Measurements from ENCODE around the gene ARFGEF3.

The ARFGEF3 gene

DNA sequence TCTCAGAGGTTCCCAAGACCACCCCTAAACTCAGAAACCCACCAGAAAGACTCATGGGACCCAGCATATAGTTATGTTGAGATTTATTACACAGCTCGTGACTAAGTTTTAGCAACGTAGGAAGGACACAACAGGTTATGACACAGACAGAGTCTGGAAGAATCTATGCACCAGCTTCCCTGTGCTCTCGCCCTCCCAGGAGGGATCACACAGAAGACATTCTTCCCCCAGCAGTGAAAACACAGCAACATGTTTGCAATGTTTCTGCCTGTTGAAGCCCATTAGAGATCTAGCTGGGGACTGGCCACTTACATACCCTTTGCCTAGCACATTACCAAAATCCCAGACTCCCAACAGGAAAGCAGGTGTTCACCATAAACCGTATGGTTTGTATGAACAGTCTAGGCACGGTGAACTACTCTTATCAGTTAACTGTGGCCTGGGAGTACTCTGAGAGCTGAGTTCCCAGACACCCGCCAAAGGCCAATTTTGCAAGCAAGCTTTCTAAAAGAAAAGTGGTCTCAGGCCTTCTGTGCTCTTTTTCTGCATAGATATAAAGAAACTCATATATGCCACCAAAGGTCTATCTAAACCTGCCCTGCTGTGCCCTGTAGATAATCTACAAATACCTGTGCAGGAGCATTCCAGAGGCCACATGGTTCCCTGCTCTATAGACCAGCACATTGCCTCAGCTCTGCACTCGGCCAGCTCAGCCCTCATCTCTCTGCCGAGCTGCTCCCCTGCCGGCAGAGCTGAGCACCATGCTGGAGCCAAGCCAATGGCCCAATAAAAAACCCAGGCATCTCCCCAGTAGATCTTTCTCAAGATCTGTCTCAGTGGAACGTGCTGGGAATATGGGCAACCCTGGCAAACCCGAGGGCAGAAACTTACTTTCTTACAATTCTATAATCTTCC is 146.3 kb downstream of the ARFGEF3 start:
- no peak for DNase-seq (ENCODE audit: low read depth in 2 of 2)

DNA sequence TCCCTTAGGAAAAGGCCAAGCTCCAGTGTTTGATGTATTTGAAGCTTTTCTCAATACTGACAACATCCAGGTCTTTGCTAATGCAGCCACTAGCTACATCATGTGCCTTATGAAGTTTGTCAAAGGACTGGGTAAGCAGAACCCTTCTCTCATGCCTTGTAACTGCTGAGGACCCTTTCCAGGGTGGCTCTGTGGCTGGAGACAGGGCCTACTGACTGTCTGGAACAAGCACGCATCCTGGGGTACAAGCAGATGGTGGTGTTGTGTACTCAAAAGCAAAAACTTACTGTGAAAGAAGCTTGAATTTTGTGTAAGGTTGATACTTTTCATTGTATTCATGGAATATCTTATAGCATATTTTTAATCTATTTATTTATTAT is 147.0 kb downstream of the ARFGEF3 start:
- no peak for DNase-seq (ENCODE audit: low read depth in 2 of 2)

DNA sequence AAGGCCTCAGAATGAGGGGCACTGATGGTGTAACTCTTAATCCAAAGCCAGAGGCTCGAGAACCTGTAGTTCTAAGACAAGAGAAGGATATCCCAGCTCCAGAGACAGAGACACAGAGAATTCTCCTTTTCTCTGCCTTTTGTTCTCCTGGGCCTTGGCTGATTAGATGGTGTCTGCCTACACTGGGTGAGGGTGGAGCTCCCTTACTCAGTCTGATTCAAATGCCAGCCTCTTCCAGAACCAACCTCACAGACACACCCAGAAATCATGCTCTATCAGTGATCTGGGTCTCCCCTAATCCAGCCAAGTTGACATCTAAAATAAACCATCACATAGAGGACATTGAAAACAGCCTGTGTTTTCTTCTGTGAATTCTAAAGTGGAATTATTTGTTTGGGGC is 148.0 kb downstream of the ARFGEF3 start:
- no peak for DNase-seq (ENCODE audit: low read depth in 2 of 2)

GRCh38 chr6:138310294-138310693 is 148.6 kb downstream of the ARFGEF3 start:
- DNase-seq (ENCODE audit: low read depth in 2 of 2) = no peak

DNA sequence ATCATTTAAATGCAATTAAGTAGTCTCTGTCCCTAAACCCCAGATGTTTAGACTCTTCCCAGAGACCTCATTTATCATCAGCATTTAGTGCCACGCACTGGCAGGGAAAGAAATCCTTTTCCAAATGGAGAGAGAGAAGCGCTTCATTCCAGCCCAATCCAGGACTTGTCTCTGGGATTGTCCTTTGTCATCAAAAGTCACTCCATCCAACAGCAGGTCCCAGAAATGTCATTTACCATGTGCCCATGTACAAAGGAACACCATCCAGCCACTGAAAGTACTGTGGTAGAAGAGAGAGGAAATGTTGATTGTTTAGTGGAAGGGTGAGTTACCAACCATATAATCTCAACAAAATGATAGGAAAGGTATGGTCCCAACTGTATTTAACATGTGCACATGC is 149.1 kb downstream of the ARFGEF3 start:
- DNase-seq (ENCODE audit: low read depth in 2 of 2) = no peak

DNA sequence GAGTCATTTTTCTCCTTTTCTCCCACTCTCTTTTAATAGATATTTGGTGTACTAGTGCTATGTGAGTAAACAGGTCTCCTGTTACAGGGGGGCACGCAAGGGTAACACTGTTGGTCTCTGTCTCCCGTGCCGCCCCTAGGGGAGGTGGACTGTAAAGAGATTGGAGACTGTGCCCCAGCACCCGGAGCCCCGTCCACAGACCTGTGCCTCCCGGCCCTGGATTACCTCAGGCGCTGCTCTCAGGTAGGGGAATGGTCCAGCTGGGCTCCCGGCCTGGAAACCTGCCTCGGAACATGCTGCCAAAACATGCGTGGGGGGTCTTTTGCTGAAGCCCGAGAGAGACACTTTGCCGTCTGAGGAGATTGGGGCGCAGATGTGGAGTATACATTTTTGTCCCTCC is 149.5 kb downstream of the ARFGEF3 start:
- DNase-seq (ENCODE audit: low read depth in 2 of 2) = no peak

- no peak for DNase-seq (ENCODE audit: low read depth in 2 of 2)
Observed at GRCh38 chr6:138318741-138319375, 157.1 kb downstream of the ARFGEF3 start.

- DNase-seq (ENCODE audit: low read depth in 2 of 2) = no peak
Observed at GRCh38 chr6:138321934-138322333, 160.2 kb downstream of the ARFGEF3 start.

- DNase-seq (ENCODE audit: low read depth in 2 of 2) = no peak
Observed at GRCh38 chr6:138323821-138324220, 162.1 kb downstream of the ARFGEF3 start.

- DNase-seq (ENCODE audit: low read depth in 2 of 2) = no peak
Observed at GRCh38 chr6:138328210-138328609, 166.5 kb downstream of the ARFGEF3 start.

DNA sequence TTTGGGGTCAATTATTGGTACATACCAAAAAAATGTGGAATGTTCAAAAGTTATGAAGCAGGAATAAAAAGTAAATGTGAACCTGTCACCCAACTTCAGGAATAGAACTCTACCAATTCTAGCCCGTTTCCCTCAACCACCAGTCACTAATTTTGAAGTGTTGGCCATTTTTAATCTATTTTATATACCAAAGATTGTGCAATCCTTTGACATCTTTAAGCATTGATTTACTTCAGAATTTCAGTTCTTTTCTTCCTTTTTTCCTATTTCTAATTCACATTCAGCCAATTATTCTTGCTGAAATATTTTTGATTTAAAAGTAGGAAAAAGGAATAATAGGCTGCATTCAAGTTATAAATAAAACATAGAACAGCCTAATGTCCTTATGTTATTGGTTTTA is 169.0 kb downstream of the ARFGEF3 start:
- DNase-seq (ENCODE audit: low read depth in 2 of 2) = no peak

- DNase-seq (ENCODE audit: low read depth in 2 of 2) = no peak
Observed at GRCh38 chr6:138331444-138331843, 169.7 kb downstream of the ARFGEF3 start.

- DNase-seq (ENCODE audit: low read depth in 2 of 2) = no peak
Observed at GRCh38 chr6:138331984-138332383, 170.2 kb downstream of the ARFGEF3 start.

GRCh38 chr6:138334000-138334399 is 172.3 kb downstream of the ARFGEF3 start:
- no peak for DNase-seq (ENCODE audit: low read depth in 2 of 2)

DNA sequence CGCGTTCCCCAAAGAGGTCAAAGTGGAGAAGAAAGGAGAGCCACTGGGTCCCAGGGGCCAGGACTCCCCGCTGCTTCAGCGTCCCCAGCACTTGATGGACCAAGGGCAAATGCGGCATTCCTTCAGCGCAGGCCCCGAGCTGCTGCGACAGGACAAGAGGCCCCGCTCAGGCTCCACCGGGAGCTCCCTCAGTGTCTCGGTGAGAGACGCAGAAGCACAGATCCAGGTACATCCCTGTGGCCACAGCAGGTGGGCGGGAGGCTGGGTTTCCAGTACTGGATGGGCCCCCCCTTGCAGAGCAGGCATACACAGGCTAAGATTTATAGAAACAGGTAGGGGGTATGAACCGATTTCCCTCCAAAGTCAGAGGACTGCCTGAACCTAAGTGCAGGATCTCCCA is 173.2 kb downstream of the ARFGEF3 start:
- DNase-seq (ENCODE audit: low read depth in 2 of 2) = no peak

GRCh38 chr6:138336221-138336620 is 174.5 kb downstream of the ARFGEF3 start:
- no peak for DNase-seq (ENCODE audit: low read depth in 2 of 2)

- DNase-seq (ENCODE audit: low read depth in 2 of 2) = no peak
Observed at GRCh38 chr6:138337076-138337475, 175.3 kb downstream of the ARFGEF3 start.

GRCh38 chr6:138339024-138339423 is 177.3 kb downstream of the ARFGEF3 start:
- DNase-seq (ENCODE audit: low read depth in 2 of 2) = no peak

DNA sequence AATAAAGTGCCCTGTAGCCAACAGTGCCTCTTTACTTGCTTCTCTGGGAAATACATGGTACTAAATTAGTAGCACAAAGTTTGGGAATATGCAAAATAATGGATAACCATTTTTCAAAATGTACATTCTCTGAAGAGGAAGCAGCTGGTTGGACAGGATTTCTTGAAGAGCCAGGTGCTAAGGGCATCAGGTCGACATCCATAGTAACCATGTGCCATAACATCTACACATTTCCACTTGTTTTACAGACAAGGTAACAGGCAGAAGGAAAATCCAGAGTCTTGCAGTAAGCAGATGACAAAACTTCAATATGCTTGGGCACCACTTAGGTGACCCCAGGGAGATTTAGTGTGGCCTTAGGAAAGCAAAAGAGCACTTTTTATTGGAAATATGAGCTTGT is 179.4 kb downstream of the ARFGEF3 start:
- DNase-seq (ENCODE audit: low read depth in 2 of 2) = no peak

DNA sequence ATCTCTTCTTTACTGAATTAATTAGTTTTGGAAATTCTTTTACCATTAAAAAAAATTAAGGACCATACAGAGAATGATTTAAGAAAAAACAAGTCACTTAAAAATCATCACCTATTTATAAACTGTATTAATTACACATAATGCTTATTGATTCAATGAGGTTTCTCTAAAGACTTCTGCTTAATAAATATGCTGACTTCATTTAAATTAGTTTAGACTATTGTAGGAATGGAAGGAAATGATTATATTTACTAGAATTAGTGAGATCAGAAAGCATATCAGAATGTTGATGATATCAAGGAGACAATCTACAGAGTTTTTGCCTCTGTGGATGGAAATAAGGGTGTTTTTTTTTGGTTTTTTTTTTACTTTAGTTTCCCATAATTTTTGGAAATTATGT is 181.4 kb downstream of the ARFGEF3 start:
- DNase-seq (ENCODE audit: low read depth in 2 of 2) = no peak

DNA sequence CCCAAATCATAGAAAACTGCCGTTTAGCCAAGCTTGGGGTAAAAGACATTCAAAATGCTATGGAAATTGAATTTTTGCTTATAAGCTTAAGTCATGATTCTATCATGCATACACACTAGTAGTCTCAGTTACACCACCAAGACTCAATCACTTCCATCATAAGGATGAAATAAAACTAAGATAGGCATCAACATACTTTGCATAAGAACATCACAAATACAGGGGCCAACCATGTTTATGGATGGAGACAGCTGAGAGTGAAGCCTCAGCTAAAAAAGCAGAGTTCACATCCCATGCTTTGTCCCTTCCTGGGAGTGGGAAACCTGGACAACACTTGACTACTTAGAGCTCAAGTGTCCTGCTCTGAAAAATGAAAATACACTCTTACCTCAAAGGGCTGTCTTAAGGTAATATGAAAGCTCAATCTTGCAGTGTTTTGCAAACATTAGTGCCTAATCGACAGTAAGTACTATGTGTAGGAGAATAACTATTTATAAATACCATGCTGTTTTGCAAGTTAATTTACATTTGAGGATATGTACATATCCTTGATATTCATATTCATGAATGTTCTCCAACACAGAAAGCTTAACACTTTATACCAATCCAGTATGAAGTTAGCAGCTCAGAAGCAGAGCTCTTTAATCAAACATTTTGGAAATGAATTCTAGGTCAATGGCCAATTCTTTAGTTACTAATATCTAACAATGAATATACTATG is 184.0 kb downstream of the ARFGEF3 start:
- DNase-seq (ENCODE audit: low read depth in 2 of 2) = no peak

- no peak for DNase-seq (ENCODE audit: low read depth in 2 of 2)
Observed at GRCh38 chr6:138346302-138347195, 184.8 kb downstream of the ARFGEF3 start.

Data from stimulated activated CD4-positive, alpha-beta T cell treated with anti-CD3 and anti-CD28 coated beads, Interleukin-12 subunit alpha, Interleukin-12 subunit beta, amount 100 ng/mL, for 24 hours (primary cell).